Esophagus (tissue), 2 donors: ENCODE measurements around the gene IFT88. TPM values are rescaled to one million over a fixed set of nuclear protein-coding genes. Genes with fewer than 3 reads are reported as not detected.

Experiments used
- H3K27ac ChIP-seq, 2 donors: one replicate each; pipeline ENCODE4 v1.5.1; 2013; ENCODE audit warnings: low read depth in 2 of 2, mild to moderate bottlenecking in 2 of 2, inconsistent platforms in 1 of 2, low read length in 1 of 2, moderate library complexity in 1 of 2
- H3K27me3 ChIP-seq, 2 donors: one replicate each; pipeline ENCODE4 v1.6.1; 2013; ENCODE audit warnings: low read length in 2 of 2, control low read depth in 1 of 2, mild to moderate bottlenecking in 1 of 2; ENCODE audit not compliant: insufficient read depth in 2 of 2, control insufficient read depth in 1 of 2
- H3K36me3 ChIP-seq, 2 donors: one replicate each; pipeline ENCODE4 v1.6.1; 2013; ENCODE audit warnings: low read length in 1 of 2; ENCODE audit not compliant: control insufficient read depth in 2 of 2, insufficient read depth in 2 of 2
- H3K4me1 ChIP-seq, 2 donors: one replicate each; pipeline ENCODE4 v1.6.1; 2013; ENCODE audit warnings: low read length in 1 of 2; ENCODE audit not compliant: control insufficient read depth in 2 of 2, insufficient read depth in 2 of 2
- H3K4me3 ChIP-seq, 2 donors: one replicate each; pipeline ENCODE4 v1.5.1; 2013; ENCODE audit warnings: low read length in 2 of 2, mild to moderate bottlenecking in 2 of 2, low read depth in 1 of 2, moderate library complexity in 1 of 2
- H3K9me3 ChIP-seq, 2 donors: one replicate each; pipeline ENCODE4 v1.6.1; 2013; ENCODE audit warnings: mild to moderate bottlenecking in 2 of 2, low read depth in 1 of 2, low read length in 1 of 2, moderate library complexity in 1 of 2; ENCODE audit not compliant: control insufficient read depth in 2 of 2, insufficient read depth in 1 of 2
- WGBS, 2 donors: extraction: QIAGEN DNeasy Blood & Tissue Kit; methylation state at CpG; one replicate each; pipeline ENCODE4 v1.1.7; 2013; 5-methylcytosine and 5-hydroxymethylcytosine counted together
- polyA plus RNA-seq, 2 donors: library from polyadenylated mRNA; stranded (reverse); fragments of 200-250 nt; gene quantifications; one replicate each; pipeline ENCODE4 v1.2.3, GENCODE V29; 2013
- donor health status: healthy with polysubstance abuse.
- donor health status: Bipolar disorder and iron deficiency.

Gene IFT88
- 1 to 10 TPM; 3.1 TPM for polyA plus RNA-seq

DNA sequence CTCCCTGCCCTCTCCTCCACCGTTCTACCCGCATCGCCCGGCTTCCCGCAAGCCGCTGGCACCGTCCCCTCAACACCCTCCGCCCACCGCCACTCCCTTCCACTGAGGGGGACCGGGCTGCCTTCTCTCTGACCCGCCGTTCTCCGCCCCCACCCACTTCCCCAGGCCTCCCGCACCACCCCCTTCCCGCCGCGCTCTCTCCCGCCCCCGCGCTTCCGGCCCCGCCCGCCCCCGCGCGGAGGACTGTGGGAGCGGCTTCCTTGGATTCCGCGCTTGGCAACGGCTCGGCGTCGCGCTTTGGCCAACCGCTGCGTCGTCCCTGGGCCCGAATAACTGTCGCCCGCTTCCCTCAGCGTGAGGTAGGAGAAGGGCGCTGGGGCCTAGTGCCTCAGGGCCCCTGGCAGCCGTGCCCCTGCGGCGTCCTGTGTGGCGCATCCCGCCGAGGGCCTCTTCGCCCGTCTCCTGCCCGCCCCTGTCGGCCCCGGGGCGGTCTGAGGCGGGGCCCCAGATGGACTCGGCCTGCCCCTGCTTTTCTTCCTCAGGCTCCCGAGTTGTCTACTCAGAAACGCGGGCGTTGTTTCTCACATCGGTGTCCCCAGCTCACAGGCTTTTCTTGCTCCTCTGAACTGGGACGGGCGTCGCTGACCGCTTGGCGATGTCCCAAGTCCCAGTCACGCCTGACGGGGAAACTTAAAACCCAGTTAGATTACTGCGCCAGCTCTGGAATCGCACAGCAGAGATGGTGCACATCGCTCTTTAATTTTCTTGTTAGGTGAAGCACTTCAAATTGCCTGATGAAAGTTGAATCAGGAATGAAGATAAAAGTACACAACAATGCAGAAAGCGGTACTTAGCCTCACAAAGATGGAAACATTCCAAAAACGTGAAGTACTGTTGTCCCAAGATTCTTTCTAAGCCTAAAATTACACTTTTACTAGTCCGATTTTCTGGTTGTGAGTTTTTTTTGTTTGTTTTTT is at the start of gene IFT88:
IFT88 (plus strand) TSS at position 260 of the 977 bp plus-strand sequence. CDS start 7,229 bp downstream, outside the sequence.
- H3K27ac ChIP-seq, result peak within 1 kb of the TSS; percentile 96
- H3K4me3 ChIP-seq, result peak within 1 kb of the TSS; percentile 53 to 80
- no peaks in the 10 kb centered on the region for H3K27me3 ChIP-seq
- WGBS, 2 donors, result 1% methylated on average over 74 of the region's 74 CpGs
- no peaks in the 10 kb centered on the region for H3K4me1 ChIP-seq
- H3K9me3 ChIP-seq, result peaks cover 0 to 4% of the 10 kb centered on the region in 2 donors
- no peaks in the 10 kb centered on the region for H3K36me3 ChIP-seq

DNA sequence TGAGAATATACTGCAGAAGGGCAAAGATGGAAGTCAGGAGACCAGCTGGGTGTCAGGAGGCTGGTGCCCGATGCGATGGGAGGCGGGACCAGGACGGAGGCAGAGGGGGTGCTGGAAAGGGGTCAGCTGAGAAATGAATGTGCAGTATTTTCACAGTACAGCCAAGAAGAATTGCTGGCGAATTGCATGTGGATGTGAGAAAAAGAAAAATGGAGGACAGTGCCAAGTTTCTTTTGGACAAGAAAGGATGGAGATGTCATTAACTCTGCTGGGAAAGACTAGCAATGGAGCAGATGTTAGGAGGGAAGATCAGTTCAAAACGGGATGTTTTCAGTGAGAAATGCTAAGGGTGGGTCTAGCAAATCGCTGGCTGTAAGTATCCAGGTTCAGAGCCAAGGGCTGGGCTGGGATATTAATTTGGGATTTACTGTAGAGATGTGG is 48.3 kb upstream of the IFT88 start:
- Histone ChIP-seq H3K4me3 (no peak overlapping the region), H3K4me1 (no peaks in the 10 kb centered on the region), H3K9me3 (no peaks in the 10 kb centered on the region), H3K36me3 (peaks cover 0 to 3% of the 10 kb centered on the region in 2 donors), H3K27me3 (no peaks in the 10 kb centered on the region), H3K27ac (no peak overlapping the region)
- 68 to 71% methylated on average over 7 of the region's 7 CpGs for WGBS, 2 donors

- no peak overlapping the region for H3K27ac ChIP-seq
- WGBS, 2 donors, result 77 to 81% methylated on average over 1 of the region's 1 CpG
Observed at GRCh38 chr13:20519875-20520274, 47.1 kb upstream of the IFT88 start.

GRCh38 chr13:20521364-20522115 is 45.4 kb upstream of the IFT88 start:
- WGBS, 2 donors, result 90 to 93% methylated on average over 5 of the region's 5 CpGs

More at GRCh38 chr13:20519875-20520274, 47.1 kb upstream of the IFT88 start:
- no peaks in the 10 kb centered on the region for H3K27me3 ChIP-seq
- no peaks in the 10 kb centered on the region for H3K9me3 ChIP-seq
- H3K4me1 ChIP-seq, result no peaks in the 10 kb centered on the region
- H3K4me3 ChIP-seq, result no peak overlapping the region
- peaks cover 0 to 3% of the 10 kb centered on the region in 2 donors for H3K36me3 ChIP-seq

DNA sequence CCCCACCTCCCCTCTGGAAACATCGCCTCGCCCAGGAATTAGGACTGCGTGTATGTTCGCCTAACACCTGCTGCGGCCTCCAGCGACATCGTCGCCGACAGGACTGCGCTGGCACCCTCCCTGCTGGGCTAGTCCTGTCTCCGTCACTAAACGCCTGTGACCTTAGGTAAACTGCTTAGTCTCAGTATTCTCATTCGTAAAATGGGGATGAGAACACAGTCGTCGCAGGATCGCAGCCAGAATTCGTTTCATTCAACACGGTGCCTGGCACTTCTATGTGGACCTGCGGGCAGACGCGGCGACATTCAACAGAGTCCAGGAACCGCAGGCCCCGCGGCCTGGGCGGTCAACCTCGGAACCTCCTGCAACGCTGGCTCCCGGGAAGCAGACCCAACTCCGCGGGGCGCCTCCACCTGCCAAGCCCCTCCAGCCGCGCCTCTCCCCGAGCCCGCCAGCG is 41.8 kb upstream of the IFT88 start:
- H3K4me3 ChIP-seq, result peak overlapping the region; percentile 82 to 95
- H3K27me3 ChIP-seq, result no peaks in the 10 kb centered on the region
- H3K27ac ChIP-seq, result peak overlapping the region in 1 of 2 donors; percentile 92
- peaks cover 0 to 3% of the 10 kb centered on the region in 2 donors for H3K4me1 ChIP-seq
- H3K36me3 ChIP-seq, result no peaks in the 10 kb centered on the region
- 1% methylated on average over 37 of the region's 37 CpGs for WGBS, 2 donors
- no peaks in the 10 kb centered on the region for H3K9me3 ChIP-seq

More at GRCh38 chr13:20521364-20522115, 45.4 kb upstream of the IFT88 start:
- Histone ChIP-seq H3K27me3 (no peaks in the 10 kb centered on the region), H3K36me3 (peaks cover 0 to 3% of the 10 kb centered on the region in 2 donors), H3K4me3 (no peak overlapping the region), H3K9me3 (no peaks in the 10 kb centered on the region), H3K4me1 (no peaks in the 10 kb centered on the region), H3K27ac (no peak overlapping the region)

DNA sequence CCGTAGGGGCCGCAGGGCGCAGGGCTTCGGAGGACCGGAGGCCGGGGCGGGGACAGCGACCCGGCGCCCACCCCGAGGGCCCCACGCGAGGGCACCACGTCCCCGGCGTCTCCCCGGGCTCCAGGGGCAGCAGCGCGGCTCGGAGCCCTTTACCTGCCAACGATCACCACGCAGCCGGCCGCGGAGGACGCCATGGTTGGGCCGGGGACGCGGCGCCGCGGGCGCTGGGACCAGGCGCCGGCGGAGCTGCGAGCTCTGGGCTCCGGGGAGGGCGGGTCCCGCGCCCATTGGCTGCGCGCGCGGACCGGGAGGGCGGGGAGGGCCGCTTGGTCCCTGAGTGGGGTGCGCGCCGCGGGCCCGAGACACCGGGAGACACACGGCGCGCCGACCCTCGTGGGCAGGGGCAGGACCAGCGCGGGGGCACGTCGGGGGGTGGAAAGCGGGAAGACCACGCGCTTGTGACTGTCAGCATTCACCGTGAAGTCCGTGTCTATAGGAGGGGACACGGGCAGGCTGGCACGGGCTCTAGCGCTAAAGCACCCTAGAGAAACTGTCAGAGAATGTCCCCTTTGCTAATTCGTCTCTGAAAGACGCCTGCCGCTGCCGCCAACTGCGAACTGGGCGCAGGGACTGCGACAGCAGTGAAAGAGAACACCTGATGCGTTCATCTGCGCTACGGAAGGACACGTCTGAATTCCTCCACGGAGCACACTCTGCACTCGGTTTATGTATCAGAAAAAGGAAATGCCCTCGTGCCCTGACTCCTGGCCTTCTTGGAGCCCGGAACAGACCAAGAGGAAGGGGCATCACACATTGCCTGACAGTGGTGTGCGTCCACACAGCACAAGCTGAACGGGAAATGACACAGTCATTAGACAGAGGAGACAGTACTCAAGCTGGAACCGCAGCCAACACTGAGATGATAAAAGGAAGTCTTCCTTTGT is 41.1 kb upstream of the IFT88 start, which contains the start of gene CRYL1:
CRYL1 (minus strand) TSS at position 257 of the 944 bp plus-strand sequence; CDS start at position 194, 63 bp downstream.
- Histone ChIP-seq H3K4me1 (peaks cover 0 to 3% of the 10 kb centered on the region in 2 donors), H3K4me3 (peak within 1 kb of the TSS; percentile 82 to 95), H3K36me3 (no peaks in the 10 kb centered on the region), H3K27ac (peak within 1 kb of the TSS; percentile 88 to 92), H3K9me3 (no peaks in the 10 kb centered on the region), H3K27me3 (no peaks in the 10 kb centered on the region)
- 0% methylated on average over 89 of the region's 89 CpGs for WGBS, 2 donors

DNA sequence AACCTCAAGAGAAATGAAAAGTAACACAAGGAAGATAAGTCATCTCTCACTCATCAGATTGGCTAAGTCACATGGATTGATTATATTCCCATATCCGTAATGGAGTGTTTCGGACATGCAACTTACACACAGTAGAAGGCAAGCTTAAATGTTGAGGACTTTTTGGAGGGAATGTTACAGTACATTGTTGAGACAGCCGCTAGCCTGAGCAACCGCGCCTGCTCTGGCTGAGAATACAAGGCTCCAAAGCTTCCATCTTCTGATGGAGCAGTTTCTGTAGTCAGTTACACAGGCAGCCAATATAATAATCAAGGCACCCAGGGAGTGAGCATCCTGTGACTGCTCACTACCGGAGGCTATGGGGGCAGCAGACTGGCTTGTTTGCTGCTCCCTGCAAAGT is 40.3 kb upstream of the IFT88 start:
- Histone ChIP-seq H3K27ac (peak overlapping the region in 1 of 2 donors; percentile 43), H3K36me3 (no peaks in the 10 kb centered on the region), H3K4me3 (peak overlapping the region in 1 of 2 donors; percentile 82), H3K9me3 (no peaks in the 10 kb centered on the region), H3K27me3 (no peaks in the 10 kb centered on the region), H3K4me1 (peaks cover 0 to 3% of the 10 kb centered on the region in 2 donors)
- WGBS, 2 donors, result 32 to 36% methylated on average over 6 of the region's 6 CpGs

DNA sequence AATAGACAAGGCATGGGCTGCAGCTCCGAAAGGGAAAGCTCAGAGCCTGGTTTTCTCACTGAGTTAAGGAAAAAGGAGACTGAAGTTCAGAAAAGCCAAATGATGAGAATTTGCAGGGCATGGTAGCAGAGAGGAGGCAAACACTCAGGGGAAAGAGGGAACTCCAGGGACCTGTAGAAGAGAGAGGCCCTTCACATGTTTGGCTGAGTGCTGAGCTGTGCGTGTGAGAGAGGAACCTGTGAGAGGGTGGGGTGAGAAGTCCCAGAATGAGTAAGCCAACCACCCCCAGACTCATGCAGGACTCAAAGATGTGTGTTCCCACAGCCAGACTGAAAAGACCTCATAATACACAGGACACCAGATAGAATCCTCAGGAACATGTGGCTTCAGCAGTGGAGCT is 38.5 kb upstream of the IFT88 start:
- Histone ChIP-seq H3K27me3 (no peaks in the 10 kb centered on the region), H3K27ac (no peak overlapping the region), H3K4me1 (peaks cover 0 to 3% of the 10 kb centered on the region in 2 donors), H3K36me3 (no peaks in the 10 kb centered on the region), H3K4me3 (no peak overlapping the region), H3K9me3 (no peaks in the 10 kb centered on the region)
- 86 to 87% methylated on average over 2 of the region's 2 CpGs for WGBS, 2 donors
